Nucleus accumbens (tissue), 56 donors: ENCODE data around the gene GRK3.
"Not testable (repeated sequence)": the region's sequence is repeated elsewhere in the genome, so short reads cannot be mapped to it uniquely, and the experiment has no call there.

Experiments
- DNase-seq, 56 donors: peaks; one replicate each; lab custom pipeline; 2025; lab: John Stamatoyannopoulos, UW

The GRK3 gene

DNA sequence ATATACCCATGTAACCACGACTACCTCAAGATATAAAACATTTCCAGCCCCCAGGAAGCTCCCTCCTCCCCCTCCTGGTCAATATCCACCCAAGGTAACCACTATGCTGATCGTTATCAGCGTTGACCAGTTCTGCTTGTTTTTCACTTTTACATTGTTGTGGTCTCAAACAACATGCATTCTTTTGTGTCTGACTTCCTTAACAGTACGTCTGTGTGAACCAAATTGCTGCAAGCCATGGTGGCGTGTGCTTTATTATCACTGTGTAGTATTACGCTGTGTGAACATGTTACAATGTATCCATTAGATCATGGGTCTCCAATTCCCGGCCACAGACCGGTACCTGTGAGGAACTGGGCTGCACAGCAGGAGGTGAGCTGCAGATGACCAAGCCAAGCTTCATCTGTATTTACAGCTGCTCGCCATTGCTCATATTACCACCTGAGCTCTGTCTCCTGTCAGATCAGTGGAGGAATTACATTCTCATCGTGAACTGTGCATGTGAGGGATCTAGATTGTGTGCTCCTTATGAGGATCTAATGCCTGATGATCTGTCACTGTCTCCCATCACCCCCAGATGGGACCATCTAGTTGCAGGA is 15.5 kb upstream of the GRK3 start:
- no peak for DNase-seq

DNA sequence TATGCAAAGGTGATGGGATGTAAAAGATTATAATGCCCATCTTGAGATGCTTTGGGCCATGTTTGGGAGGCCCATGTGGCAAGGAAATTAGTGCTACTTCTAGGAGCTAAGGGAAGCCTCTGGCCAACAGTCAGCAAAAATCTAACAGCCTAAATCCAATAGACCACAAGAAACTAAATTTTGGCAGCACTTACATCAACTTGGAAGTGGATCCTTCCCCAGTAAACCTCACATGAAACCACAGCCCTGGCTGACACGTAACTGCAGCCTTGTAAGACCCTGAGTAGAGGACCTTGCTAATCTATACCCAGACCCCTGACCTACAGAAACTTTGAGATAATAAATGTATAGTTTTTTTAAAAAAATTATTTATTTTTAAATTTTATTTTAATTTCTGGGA is 13.1 kb upstream of the GRK3 start:
- no peak for DNase-seq

DNA sequence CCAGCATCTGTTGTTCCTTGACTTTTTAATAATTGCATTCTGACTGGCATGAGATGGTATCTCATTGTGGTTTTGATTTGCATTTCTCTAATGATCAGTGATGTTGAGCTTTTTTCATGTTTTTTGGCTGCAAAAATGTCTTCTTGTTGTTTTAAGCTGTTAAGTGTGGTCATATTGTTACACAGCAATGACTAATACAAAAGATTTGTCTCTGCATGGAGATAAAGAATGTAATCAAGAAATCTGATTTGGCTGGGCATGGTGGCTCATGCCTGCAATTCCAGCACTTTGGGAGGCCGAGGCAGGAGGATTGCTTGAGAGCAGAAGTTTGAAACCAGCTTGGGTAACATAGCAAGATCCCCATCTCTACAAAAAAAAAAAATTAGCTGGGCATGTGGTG is 12.1 kb upstream of the GRK3 start:
- DNase-seq, result not testable (repeated sequence)

DNA sequence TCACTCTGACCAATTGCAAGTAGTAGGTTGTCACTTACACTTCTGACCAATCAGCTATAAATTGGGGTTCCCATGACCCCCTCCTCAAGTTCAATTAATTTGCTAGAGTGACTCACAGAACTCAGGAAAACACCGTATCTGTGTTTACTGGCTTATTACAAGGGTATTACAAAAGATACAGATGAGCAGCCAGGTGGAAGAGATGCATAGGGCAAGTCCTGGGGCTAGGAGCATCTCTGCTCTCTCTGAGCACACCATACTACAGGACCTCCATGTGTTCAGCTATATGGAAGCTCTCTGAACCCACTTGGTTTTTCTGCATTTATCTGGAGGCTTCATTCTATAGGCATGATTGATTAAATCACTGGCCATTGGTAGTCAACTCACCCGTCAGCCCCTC is 11.3 kb upstream of the GRK3 start:
- DNase-seq, result no peak

DNA sequence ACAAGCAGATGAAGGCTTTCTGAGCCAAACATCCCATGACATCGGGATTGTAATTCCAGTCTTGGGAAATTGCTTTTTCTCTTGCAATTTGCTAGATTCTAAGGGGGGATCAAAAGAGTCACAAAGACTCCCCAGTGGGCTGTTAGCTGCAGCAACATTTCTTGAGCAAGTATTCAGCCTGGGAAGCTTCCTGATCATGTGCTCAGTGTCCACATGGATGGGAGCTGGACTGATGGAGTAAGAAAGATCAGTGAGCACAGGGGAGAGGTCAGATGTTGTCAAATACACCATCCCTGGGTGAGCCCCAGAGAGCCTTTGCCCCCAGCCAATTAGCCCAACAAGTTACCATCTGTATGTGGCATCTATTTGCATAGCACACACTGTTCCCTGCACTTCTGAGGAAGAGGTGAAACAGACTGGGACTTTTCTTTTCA is 10.2 kb upstream of the GRK3 start:
- DNase-seq, result no peak

DNA sequence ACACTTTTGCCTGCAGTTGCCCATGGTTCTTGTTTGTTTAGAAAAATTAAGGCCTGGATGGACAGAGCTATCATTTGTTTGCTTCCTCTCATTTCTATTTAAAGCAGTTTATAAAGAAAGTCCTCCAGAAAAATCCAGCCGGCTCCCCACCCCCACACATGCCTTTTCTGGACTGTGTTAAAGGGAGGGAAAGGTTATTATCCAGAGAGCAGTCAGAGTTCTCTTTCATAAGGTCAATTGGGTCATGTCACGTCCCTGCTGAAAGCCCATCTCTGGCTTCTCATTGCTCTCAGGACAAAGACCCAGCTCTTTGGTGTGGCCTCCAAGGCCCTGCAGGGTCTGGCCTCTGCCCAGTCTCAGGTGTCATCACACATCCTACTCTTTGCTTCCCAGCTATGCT is 9.8 kb upstream of the GRK3 start:
- DNase-seq, result no peak

DNA sequence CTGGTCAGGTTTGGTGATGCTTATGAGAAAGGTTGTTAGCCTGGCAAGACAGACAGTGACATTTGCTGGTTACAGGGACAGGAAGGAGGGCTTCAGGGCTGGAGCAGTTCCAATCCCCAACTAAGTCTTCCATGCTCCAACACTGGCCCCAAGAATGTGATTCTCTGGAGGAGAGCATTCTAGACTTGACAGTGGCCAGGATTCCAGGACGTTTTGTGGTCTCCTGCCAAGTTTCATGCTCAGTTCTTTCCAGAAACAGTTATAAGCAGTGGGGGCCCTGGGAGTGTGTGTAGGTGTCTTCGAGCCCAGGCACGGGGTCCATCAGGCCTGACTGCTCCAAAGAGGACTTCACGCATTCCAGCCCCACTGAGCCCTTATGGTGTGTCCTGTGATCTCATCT is 8.9 kb upstream of the GRK3 start:
- no peak for DNase-seq

DNA sequence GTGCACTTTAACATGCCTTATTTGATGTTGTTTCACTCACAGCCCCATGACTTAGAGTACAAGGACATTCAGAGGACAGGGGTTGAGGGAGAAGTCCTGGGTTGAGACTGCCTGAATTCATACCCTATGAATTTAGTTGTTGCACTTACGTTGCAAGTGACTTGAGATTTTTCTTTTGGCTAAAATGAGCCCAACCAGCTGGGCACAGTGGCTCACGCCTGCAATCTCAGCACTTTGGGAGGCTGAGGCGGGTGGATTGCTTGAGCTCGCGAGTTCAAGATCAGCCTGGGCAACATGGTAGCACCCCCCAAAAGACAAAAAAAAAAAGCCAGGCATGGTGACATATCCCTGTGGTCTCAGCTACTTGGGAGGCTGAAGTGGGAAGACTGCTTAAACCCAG is 7.3 kb upstream of the GRK3 start:
- DNase-seq, result no peak

DNA sequence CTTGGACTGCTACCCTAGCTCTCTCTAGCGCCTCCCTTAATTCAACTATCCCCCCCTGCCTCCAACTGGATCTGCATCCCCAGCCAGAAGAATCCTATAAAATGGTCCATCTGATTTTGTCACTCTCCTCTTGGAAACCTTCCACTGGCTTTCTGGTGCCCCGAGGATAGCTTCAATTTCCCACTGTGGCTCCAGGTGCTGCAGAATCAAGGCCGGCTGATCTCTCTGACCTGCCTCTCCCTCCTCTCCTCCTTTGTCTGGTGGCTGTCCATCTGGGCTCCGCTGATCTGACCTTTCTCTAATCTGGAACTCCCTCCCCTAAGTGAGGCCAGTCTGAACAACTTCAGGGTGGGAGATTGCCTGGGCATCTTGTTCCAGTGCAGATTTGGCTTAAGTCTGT is 6.1 kb upstream of the GRK3 start:
- DNase-seq, result no peak

DNA sequence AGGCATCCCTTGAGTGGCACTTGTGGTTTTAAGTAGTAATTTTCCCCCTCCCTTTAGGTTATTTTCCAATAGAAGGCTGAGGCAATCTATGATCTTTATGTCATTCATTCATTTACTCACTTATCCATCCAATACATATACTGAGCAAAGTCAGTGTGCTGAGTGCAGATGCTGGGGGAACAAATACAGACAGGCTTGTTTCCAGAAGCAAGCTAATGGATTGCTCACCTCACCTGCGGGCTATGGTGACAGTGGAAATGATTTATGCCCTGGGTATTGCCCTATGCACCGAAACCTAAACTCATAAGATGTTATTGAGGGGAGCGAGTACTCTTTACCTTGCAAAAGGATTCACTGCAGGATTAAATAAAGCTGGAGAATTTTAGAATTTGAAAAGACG is 4.6 kb upstream of the GRK3 start:
- DNase-seq, result not testable (repeated sequence)

DNA sequence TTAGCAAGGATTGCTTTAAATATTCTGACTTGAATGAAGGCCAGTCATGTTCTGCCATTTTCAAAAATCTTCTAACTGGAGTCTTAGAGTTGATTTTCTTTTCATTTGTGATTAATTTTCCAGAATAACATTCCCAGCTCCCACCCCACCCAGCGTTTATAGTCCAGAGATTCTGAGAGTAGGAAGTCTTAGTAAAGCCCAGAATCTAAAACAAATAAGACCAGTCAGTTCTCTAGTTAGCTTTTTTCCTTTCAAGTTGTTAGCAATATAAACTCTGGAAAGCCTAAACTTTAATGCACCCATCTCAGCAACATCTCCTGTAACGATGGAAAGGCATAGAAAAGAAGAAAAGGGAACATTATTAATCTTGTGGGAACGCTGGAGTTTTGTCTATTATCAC is 3.3 kb upstream of the GRK3 start:
- not testable (repeated sequence) for DNase-seq

DNA sequence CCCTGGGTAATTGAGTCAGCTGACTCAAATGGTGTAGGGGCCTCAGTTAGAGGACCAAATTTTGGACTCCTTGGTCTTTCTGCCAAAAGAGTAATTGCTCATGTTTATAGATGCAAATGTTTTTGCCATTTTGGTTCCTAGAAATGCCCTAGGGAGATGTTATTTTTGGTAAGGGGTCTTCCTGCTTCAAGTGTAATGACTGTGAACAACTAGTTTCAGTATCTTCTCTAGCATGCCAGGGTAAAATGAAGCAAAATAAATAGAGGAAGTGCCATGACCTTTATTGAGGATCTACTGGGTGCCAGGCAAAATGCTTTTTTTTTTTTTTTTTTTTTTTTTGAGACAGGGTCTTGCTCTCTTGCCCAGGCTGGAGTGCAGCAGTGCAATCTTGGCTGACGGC is 2.5 kb upstream of the GRK3 start:
- not testable (repeated sequence) for DNase-seq

DNA sequence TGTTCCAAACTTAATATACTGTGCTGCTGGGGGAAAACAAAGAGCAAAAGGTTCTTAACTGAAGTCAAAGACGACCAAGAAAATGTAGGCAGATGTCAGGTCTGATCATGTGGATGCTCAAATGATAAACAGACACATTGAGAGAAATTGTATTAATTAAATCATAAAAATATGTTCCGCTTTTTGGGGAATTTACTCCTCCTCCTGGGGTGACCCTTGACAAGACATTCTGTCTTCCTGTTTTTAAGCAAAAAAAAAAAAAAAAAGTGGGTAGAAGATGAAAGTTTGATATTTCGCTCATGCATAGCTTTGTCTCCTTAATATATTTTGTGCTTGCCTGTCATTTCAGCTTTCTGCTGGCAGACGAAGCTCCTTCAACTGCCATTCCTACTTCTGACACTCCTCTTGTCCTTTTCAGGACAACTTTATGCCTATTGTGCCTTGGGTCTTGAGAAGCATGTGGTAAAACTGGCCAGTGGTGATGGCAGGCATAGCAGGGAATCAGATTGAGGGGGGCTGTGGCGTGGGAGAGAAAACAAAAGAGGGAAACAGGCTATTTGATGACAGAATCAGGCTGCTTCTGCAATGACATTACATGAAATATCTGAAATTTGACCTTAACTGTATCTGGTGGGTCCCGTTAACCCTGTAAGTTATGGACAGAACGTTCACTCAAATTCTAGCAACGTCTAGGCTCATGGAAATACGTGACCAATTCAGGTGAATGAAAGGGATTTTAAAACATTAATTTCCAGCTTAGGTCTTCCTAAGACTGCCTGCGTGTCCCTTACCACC is 1.3 kb upstream of the GRK3 start:
- peak in 2 of 56 donors; percentile 4 to 12 for DNase-seq

DNA sequence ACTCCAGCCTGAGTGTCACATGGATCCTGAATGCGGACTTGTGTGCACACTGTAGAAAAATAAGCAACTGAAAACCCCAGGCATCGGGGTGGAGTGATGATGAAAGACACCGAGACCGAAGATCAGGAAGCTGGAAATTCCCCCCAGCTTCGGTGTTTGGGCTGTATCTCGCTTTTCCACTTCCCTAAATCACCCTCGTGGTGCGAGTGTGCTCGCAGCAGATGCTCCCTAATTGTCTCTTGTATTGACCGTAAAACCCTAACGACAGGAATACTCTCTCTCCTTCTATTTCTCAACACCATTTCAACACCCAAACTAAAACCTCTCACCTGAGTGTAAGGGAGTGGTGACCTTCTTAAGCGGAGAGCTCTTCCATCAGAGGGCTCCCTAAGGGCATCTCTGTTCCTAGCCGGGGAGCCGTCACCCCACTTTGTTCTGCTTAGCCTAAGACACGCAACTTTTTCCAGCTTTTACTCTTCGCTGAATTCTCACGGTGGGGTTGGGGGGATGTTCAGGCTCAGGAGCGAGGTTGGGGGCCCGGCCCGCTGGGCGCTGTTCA is 635 bp upstream of the GRK3 start:
- peak in 10 of 56 donors; percentile 5 to 31 (median 13) for DNase-seq

DNA sequence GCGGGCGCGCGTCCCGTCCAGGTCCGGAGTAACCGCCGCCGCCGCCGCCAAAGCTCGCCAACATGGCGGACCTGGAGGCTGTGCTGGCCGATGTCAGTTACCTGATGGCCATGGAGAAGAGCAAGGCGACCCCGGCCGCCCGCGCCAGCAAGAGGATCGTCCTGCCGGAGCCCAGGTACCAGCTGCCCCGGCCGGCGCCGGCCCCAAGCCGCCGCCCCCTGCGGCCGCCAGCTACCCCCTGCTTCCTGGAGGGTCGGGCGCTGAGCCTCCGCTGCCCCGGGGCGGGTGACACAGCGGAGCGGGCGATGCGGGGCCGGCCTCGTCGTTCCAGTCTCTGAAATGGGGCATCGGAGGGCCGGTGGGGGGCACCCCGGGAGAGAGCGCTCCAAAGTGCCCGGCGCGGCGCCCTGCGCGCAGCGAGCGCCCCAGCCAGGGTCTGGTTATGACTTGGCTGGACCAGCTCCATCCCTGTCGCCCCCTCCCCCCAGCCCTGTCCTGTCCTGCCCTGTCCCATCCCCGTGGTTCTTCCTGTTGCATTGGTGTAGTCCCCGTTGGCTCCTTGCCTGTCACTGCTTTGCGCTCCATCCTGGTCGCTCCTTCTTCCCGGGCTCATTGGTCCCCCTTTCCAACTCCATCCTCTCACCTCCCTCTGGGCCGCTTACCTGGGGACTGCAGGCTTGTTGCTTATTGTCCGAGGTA is 653 bp downstream of the GRK3 start:
- peak in 7 of 56 donors; percentile 7 to 66 (median 18) for DNase-seq

DNA sequence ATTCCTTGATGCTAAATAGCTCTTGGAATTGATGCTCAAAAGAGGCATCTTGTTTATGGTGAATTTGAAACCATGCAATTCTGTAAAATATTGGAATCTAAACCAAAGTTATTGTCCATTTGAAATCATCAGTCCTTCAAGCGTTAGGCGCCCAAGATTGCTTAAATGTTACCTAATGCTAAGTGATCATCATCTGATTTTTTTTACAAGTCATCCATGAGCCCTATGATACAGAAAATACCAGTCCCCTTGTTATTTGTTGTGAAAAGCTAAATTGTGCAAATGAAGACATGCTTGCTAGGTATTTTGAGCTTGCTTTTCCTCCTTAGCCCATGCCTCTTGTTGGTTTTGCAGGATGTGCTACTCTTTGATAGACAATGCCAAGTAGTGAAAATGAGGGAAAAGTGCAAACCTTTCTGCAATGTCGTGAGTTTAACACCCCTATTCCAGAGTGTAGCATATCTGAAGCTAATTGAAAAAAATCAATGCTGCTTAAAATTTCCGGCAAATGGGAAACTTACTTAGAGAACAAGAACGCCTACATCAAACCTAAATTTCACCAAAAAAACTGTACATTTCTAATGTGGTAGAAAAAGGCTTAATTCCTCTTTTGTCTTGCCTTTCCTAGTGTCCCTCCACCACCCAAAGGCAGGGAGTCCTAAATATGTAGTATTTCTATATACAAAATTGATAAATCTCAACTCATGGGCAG is 1.9 kb downstream of the GRK3 start:
- DNase-seq, result no peak

DNA sequence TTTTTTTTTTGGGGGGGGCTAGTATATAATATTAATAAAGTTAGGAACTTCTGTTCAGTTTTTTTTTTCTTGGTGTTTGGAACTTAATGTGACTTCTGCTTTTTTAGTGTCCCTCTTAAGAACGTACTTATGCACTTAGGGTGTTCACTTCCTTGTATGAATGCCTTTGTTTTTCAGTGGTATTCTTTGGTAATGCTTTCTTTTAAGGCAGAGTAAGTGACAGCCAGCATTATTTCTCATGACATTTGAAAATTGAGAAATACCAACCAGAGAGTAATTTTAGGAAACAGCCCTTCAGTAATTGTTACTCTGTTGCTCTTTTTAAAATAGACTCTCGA is 2.4 kb downstream of the GRK3 start:
- DNase-seq, result no peak

DNA sequence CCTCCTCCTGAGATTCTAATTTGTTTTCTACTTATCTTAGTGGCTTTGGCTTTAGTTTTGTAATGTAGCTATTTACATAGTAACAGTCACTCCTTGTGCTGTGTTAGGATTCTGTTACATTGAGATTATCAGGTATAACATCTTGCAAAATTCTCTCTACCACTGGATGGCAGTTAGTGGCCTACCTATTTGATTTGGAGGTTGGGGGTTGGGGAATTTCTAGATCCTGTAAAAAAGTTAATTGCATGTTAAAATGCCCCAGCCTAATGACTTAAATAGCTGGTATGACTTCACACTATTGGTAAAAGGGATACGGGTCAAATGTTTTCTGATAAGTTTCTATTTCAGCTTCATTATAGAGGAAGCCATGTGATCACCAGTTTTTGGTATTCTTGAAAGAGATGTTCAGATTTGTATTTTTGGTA is 2.8 kb downstream of the GRK3 start:
- no peak for DNase-seq

DNA sequence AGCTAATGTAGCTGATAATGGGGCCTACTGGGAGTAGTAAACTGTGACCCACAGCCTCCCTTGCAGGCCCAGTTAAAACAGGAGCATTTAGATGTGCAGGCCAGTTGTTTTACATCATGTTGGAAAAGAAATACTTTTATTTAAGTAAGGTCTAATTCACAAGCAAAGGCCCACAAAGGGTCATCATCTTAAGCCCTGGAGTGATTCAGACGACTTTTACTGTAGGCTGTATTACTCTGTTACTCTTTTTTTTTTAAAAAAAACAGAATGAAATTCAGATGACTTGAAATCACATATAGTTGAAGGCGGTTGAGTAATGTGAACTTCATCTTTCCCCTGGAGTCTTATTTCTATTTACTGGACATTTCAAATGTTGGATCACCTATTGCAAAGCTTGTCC is 3.6 kb downstream of the GRK3 start:
- not testable (repeated sequence) for DNase-seq

DNA sequence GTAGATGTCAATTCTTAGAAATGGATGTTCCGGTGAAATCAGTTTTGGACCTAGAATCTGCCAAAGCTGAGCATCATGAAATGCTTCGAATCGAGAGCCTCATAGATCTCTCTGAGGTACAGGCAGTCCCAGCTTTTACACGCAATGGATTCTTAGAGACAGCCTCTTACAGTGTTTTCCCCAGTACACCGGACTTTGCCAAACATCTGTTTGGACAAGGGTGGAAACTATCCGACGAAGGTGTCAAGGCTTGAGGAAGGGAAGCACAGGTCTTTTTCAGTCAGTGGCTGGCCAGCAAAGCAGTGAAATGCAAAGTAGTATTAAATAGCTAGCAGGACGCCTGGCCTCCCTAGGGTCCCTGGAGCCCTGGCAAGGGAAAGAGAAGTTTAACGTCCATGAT is 4.9 kb downstream of the GRK3 start:
- no peak for DNase-seq

DNA sequence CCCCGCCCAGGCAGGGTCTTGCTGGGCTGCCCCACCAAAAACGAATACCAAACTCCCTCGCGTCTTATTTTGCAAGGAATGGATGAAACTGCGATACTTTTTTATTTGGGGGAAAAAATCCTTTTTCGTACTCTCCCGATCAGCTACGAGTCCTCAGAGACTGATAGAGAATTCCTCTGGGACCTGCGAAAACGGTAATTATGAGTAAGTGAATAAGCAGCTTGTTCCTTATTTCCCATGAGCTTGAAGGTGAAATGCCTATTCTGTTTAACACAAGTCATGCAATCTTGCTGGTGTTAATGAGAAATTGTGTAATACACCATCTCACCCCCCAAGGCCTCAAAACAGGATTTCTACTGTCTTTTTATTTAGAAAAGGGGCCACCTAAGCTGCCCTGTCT is 5.5 kb downstream of the GRK3 start:
- no peak for DNase-seq
